Activated CD8-positive, alpha-beta T cell treated with anti-CD3 and anti-CD28 coated beads for 36 hours (primary cell): ENCODE data around the gene NEURL2. TPM values are rescaled to one million over a fixed set of nuclear protein-coding genes. Genes with fewer than 3 reads are reported as not detected.

Experiments
- ATAC-seq: fragments of 200-7000 bp; cut with Tn5 transposase; one replicate; pipeline ENCODE4 v1.10.0; 2021; ENCODE audit warnings: mild to moderate bottlenecking, moderate library complexity
- CTCF ChIA-PET: fragments of 350-600 bp; sonication (Branson Sonifier 250); formaldehyde crosslinking; loops from one replicate; lab custom pipeline; 2021; ENCODE audit warnings: antibody characterized with exemption; lab: Charles Lee
- POLR2A ChIA-PET: fragments of 350-600 bp; sonication (Branson Sonifier 250); formaldehyde crosslinking; loops from one replicate; lab custom pipeline; 2021; ENCODE audit warnings: antibody characterized with exemption; lab: Charles Lee
- DNase-seq: peaks from one replicate; pipeline ENCODE4 v3.0.0-alpha.2; 2020
- H3K27ac Mint-ChIP-seq: one replicate; pipeline ENCODE4 v1.8.0; 2021; ENCODE audit warnings: mild to moderate bottlenecking, mixed read lengths
- H3K27me3 Mint-ChIP-seq: one replicate; pipeline ENCODE4 v1.8.0; 2021; ENCODE audit warnings: mixed read lengths
- H3K36me3 Mint-ChIP-seq: one replicate; pipeline ENCODE4 v1.8.0; 2021; ENCODE audit warnings: low read depth, mixed read lengths
- H3K4me1 Mint-ChIP-seq: one replicate; pipeline ENCODE4 v1.8.0; 2021; ENCODE audit warnings: low read depth, mixed read lengths
- H3K4me3 Mint-ChIP-seq: one replicate; pipeline ENCODE4 v1.8.0; 2021; ENCODE audit warnings: mild to moderate bottlenecking, moderate library complexity, mixed read lengths
- H3K9me3 Mint-ChIP-seq: one replicate; pipeline ENCODE4 v1.8.0; 2021; ENCODE audit warnings: mixed read lengths
- CTCF ChIP-seq: fragments of 200-600 bp; IDR thresholded peaks from one replicate; pipeline ENCODE4 v1.8.0; 2022; ENCODE audit warnings: antibody characterized with exemption, mild to moderate bottlenecking
- intact Hi-C: fragments of 100-400 bp; cut with micrococcal nuclease; formaldehyde crosslinking; loops from one replicate; pipeline ENCODE4 v1.10.0; 2022
- total RNA-seq, 2 experiments: library from RNA; stranded (reverse); gene quantifications; one replicate each; pipeline ENCODE4 v1.2.3, GENCODE V29; 2021

The NEURL2 gene
- total RNA-seq, 2 experiments from 2014 or later = 2.4 to 2.9 TPM

GRCh38 chr20:45883100-45883469 lies 7.9 kb downstream of the NEURL2 start:
- peaks cover 19% of the 10 kb centered on the region for H3K36me3 Mint-ChIP-seq
- ChIA-PET CTCF (interaction anchor here (1.0 to 3.4 kb wide), 3 partner anchors 83 to 87 kb away, joined by 4 to 11 read pairs (median 5); no protein-coding TSS in a partner anchor), POLR2A (interaction anchor here (0.6 to 3.3 kb wide), 5 partner anchors 28 to 87 kb away, joined by 3 to 14 read pairs (median 3); partner anchors contain the start of gene PCIF1)
- DNase-seq = no peak
- ATAC-seq = no peak
- H3K9me3 Mint-ChIP-seq = no peaks in the 10 kb centered on the region
- no peak overlapping the region for H3K4me3 Mint-ChIP-seq
- H3K27ac Mint-ChIP-seq = no peak overlapping the region
- H3K27me3 Mint-ChIP-seq = no peaks in the 10 kb centered on the region
- peaks cover 47% of the 10 kb centered on the region for H3K4me1 Mint-ChIP-seq
- no peak for TF ChIP-seq CTCF
- intact Hi-C loops = no loop called here

- no peaks in the 10 kb centered on the region for H3K27me3 Mint-ChIP-seq
- ChIA-PET POLR2A (interaction anchor here (0.6 to 3.3 kb wide), 12 partner anchors 8 to 481 kb away, joined by 3 to 23 read pairs (median 4); partner anchors contain the start of genes ACOT8, CTSA, NEURL2 and PCIF1), CTCF (interaction anchor here (0.9 to 1.3 kb wide), 5 partner anchors 11 to 87 kb away, joined by 3 to 5 read pairs (median 4); no protein-coding TSS in a partner anchor)
- no peaks in the 10 kb centered on the region for H3K9me3 Mint-ChIP-seq
- H3K4me3 Mint-ChIP-seq = peak overlapping the region; percentile 63
- H3K27ac Mint-ChIP-seq = peak overlapping the region; percentile 44
- intact Hi-C loops = no loop called here
- H3K36me3 Mint-ChIP-seq = peaks cover 19% of the 10 kb centered on the region
- DNase-seq (no peak), ATAC-seq (no peak)
- peaks cover 47% of the 10 kb centered on the region for H3K4me1 Mint-ChIP-seq
- no peak for TF ChIP-seq CTCF
Measured at GRCh38 chr20:45882469-45883099, 8.4 kb downstream of the NEURL2 start.

GRCh38 chr20:45880988-45881788 lies 9.8 kb downstream of the NEURL2 start, which contains the start of gene ZSWIM1:
Gene ZSWIM1 (plus strand): TSS chr20:45881227. CDS start chr20:45882593, 1,366 bp downstream.
- intact Hi-C loops = no loop called here
- POLR2A ChIA-PET = interaction anchor here (0.8 to 2.5 kb wide), 14 partner anchors 9 to 58 kb away, joined by 3 to 23 read pairs (median 4); partner anchors contain the start of genes ACOT8, CTSA, NEURL2 and PCIF1

GRCh38 chr20:45878076-45878761 lies 12.8 kb downstream of the NEURL2 start:
- peaks cover 9% of the 10 kb centered on the region for H3K36me3 Mint-ChIP-seq
- no peaks in the 10 kb centered on the region for H3K27me3 Mint-ChIP-seq
- intact Hi-C loops = no loop called here
- H3K9me3 Mint-ChIP-seq = no peaks in the 10 kb centered on the region
- TF ChIP-seq CTCF = no peak
- ChIA-PET POLR2A (interaction anchor here (0.7 kb wide), 2 partner anchors 51 to 60 kb away, joined by 3 read pairs; no protein-coding TSS in a partner anchor), CTCF (no interaction called here)
- peaks cover 23% of the 10 kb centered on the region for H3K4me1 Mint-ChIP-seq
- no peak overlapping the region for H3K27ac Mint-ChIP-seq
- DNase-seq (no peak), ATAC-seq (no peak)
- no peak overlapping the region for H3K4me3 Mint-ChIP-seq

More at GRCh38 chr20:45880988-45881788, 9.8 kb downstream of the NEURL2 start, which contains the start of gene ZSWIM1:
- peak within 1 kb of the TSS; percentile 93 for H3K27ac Mint-ChIP-seq
- TF ChIP-seq CTCF = no peak
- ATAC-seq (peak; percentile 99), DNase-seq (peak; percentile 100)
- H3K27me3 Mint-ChIP-seq = no peaks in the 10 kb centered on the region
- H3K36me3 Mint-ChIP-seq = peaks cover 19% of the 10 kb centered on the region
- no peaks in the 10 kb centered on the region for H3K9me3 Mint-ChIP-seq
- CTCF ChIA-PET = interaction anchor here (1.0 to 1.9 kb wide), 6 partner anchors 9 to 89 kb away, joined by 4 to 11 read pairs (median 5); no protein-coding TSS in a partner anchor
- H3K4me3 Mint-ChIP-seq = peak within 1 kb of the TSS; percentile 94
- peaks cover 43% of the 10 kb centered on the region for H3K4me1 Mint-ChIP-seq
